ENCODE data around the gene MLIP.

GRCh38 chr6:54236984-54237383 lies 125.7 kb downstream of the MLIP start:
- TF ChIP-seq, protein P1, sequence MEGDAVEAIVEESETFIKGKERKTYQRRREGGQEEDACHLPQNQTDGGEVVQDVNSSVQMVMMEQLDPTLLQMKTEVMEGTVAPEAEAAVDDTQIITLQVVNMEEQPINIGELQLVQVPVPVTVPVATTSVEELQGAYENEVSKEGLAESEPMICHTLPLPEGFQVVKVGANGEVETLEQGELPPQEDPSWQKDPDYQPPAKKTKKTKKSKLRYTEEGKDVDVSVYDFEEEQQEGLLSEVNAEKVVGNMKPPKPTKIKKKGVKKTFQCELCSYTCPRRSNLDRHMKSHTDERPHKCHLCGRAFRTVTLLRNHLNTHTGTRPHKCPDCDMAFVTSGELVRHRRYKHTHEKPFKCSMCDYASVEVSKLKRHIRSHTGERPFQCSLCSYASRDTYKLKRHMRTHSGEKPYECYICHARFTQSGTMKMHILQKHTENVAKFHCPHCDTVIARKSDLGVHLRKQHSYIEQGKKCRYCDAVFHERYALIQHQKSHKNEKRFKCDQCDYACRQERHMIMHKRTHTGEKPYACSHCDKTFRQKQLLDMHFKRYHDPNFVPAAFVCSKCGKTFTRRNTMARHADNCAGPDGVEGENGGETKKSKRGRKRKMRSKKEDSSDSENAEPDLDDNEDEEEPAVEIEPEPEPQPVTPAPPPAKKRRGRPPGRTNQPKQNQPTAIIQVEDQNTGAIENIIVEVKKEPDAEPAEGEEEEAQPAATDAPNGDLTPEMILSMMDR (IDR thresholded peaks at IDR 0.05; ENCODE audit: low read depth, low read length, missing input control) = no peak
- no peak for TF ChIP-seq TAF1 (conservative IDR thresholded peaks at IDR 0.05)
- TF ChIP-seq, protein P2, sequence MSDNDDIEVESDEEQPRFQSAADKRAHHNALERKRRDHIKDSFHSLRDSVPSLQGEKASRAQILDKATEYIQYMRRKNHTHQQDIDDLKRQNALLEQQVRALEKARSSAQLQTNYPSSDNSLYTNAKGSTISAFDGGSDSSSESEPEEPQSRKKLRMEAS (IDR thresholded peaks at IDR 0.05) = no peak
